NCI-H226 (cell line): ENCODE measurements around the gene C2orf49.

Experiments used
- DNase-seq: peaks from one replicate; pipeline ENCODE4 v3.0.0-alpha.2; 2015

Gene C2orf49

DNA sequence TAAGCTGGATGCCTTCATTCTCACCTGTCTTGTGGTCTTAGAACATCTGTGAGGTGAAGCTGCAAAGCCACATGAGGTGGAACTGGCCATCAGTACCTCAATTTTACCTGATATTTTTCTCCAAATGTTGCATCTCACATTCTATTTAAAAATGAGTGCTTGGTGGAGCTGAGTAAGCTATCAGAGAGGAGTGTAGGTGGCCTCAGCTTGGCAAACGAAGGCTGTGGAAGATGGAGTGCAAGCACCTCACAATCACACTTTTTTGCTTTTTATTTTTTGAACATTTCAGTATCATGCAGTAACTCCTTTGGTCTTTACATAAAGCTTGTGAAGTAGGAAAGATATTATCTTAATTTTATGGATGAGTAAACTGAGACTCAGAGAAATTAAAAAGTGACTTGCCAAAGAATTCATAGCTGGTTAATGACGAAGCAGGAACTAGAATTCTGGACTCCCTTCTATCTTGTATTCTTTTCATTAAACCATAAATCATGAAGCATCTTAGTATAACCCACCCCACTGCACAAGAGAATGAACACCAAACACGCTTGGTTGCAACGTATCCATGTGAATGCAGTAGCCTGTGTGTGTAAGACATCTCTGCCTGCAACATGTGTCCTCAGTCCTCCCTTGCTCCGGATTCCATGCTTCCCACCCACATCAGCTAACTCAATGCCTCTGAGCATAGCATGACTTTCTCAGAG is 27.2 kb downstream of the C2orf49 start:
- no peak for DNase-seq

DNA sequence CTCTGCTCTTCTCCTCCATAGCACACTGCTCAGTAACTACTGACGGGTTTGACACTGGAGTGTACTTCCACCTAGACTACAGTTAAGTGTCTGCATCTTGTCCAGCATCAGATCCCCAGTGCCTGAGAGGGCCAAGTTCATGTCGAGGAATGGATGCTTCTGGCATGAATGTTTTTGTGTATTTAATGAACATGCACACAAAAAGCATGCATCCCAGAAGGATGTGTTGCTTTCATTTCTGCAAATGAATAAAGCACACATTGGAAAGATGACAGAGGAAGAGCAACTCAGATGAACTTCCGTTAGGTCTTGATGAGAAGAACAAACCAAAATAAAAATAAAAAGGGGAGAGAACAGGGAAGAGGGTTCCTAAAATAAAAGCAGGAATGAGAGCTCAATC is 27.9 kb downstream of the C2orf49 start:
- DNase-seq: no peak

- DNase-seq: no peak
Measured at GRCh38 chr2:105368759-105369408, 31.5 kb downstream of the C2orf49 start.

- DNase-seq: no peak
Measured at GRCh38 chr2:105369777-105370690, 32.7 kb downstream of the C2orf49 start.

DNA sequence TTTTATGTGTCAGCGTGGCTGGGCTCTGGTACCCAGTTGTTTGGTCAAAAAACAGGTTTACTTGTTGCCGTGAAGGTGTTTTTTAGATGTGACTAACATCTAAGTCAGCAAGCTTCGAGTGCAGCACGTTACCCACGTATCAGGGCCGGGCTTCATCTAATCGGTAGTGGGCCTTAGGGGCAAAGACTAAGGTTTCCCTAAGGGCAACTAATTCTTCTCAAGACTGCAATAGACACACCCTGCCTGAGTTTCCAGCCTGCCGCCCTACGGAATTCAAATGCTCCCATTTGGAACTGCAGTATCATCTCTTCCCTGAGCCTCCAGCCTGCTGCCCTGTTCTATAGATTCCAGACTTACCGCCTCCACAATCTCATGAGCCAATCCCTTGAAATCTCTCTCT is 33.8 kb downstream of the C2orf49 start:
- no peak for DNase-seq

DNA sequence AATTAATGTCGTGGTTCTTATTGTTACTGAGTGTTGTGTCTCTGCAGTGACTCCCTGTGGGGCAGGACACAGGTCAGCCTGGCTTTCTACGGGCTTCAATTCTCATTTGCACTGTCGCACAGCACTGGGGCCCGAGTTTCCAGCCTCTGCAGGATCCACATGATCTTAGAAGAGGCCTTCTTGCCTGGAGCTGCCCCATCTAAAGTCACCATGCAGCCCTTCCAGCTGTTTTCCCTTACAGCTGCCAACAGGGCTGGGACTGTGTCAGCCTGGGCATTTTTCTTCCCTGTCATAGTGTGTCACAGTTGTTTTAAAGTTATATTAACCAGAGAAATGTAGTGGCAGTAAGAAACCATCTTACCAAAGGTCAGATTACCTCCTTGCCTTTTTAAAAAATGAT is 34.5 kb downstream of the C2orf49 start:
- DNase-seq: no peak

GRCh38 chr2:105373344-105373781 is 36.0 kb downstream of the C2orf49 start:
- DNase-seq: no peak

DNA sequence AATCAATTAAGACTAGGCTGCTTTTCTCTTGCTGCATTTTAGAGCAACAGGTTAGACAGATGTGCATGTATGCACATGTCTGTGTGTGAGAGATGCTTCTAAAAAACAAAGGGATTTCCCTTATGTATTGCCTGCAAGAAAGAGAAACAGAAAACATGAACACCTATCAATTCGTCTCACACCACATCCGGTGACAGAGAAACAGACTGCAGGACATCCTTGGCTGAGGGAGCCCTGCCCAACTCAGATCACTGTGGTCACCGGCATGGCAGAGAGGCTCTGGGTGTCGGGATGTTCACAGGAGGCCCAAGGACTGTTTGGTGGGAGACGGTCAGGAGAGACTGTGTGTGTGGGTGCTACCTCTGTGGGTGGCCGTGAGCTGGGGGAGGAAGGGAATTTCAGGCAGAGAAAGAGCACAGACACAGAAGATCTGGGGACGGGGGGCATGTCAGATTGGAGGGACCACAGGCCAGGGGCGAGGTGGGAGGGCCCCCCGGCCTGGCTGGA is 36.6 kb downstream of the C2orf49 start:
- DNase-seq: no peak

DNA sequence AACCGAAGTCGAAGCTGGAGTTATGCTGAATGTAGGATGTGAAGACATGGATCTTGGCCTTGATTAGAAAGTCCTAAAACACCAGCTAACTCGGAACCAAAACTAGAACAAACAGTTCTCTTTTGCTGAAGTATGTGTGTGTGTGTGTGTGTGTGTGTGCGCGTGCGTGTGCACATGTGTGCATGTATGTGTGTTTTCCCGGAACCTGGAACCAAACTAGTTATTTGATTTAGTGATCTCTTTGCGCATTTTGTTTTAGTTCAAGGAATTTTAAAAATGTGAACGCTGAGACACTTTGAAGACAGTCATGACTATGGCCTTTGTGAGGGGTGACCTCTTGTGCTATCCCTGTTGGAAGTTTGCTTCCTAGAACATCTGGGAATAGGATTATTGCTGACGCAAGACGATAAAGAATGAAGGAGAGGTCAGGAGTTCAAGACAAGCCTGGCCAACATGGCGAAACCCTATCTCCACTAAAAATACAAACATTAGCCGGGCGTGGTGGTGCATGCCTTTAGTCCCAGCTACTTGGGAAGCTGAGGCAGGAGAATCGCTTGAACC is 37.7 kb downstream of the C2orf49 start:
- no peak for DNase-seq

DNA sequence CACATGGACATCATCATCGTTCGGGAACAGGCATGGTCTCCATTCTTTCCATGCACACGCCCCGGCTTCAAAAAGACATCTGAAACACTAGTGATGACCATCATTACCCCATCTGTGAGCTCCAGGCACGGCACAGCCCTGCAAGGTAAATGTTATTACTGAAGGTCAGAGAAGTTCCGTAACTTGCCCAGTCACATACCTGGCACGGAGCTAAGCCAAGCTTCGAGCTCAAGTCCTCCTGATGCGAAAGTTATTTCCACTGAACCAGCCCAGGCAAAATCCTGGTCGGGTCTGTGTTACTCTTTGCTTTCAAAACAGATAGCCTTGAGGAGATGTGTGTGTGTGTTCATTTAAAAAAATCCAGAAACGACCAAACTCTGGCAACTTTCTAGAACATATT is 38.7 kb downstream of the C2orf49 start:
- no peak for DNase-seq

DNA sequence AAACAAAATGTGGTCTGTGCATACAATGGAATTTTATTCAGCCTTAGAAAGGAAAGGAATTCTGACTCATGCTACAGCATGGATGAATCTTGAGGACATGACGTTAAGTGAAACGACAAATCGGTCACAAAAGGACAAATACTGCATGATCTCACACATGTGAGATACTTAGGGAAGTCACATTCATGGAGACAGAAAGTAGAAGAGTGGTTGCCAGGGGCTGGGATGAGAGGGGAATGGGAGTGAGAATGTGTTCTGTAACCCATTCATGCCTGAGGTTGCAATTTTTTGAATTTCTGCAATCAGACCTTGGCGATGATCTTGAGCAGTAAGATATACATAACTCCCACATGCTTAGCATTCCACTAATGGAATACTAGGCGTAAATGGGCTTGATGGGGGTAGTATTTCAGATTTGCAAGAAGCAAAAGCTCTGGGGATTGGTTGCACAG is 39.5 kb downstream of the C2orf49 start:
- DNase-seq: peak; percentile 70

DNA sequence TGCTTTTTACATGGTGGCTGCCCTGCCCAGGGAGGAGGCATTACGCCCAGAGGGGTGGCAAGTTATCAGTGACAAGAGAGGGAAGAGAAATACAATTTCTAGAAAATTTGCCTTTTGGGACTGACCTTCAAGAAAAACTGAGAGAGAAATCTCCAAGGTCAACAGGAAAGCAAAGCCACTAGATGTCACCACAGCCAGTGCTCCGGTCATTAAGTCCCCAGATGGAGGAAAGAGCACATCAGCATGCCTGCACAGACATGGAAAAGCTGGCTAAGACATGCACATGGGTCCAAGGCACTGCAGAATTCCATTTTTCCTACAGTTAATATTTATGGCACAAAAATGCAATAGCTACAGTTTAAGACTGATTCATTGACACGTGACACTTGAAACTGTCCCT is 40.5 kb downstream of the C2orf49 start:
- no peak for DNase-seq

DNA sequence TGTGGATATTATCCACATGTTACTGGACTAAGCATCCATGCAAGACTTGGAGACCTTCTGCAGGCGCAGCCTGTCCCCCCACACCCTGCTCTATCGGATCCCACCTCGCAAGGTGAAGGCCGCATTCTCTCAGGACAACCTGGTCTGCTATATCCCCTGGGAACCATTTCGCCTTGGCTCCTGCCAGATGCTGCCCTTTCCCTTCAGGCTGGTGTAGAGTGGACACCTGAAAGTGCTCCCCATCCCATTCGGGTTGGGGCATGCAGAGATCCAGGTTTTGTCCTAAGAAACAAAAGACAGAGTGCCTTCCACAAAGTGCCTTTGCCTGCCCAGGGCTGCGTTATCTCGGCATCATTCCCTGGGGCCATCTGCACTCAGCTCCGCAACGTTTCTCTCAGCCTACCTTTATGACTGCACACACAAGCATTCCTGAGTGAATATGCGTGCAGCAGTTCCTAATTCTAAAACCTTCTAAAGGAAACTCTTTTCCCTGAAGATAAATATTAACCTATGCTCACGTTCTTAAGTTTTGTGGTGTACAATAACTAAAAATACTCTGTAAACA is 41.0 kb downstream of the C2orf49 start:
- DNase-seq: no peak

- no peak for DNase-seq
Measured at GRCh38 chr2:105378921-105379383, 41.6 kb downstream of the C2orf49 start.

GRCh38 chr2:105379741-105380186 is 42.4 kb downstream of the C2orf49 start:
- DNase-seq: no peak

DNA sequence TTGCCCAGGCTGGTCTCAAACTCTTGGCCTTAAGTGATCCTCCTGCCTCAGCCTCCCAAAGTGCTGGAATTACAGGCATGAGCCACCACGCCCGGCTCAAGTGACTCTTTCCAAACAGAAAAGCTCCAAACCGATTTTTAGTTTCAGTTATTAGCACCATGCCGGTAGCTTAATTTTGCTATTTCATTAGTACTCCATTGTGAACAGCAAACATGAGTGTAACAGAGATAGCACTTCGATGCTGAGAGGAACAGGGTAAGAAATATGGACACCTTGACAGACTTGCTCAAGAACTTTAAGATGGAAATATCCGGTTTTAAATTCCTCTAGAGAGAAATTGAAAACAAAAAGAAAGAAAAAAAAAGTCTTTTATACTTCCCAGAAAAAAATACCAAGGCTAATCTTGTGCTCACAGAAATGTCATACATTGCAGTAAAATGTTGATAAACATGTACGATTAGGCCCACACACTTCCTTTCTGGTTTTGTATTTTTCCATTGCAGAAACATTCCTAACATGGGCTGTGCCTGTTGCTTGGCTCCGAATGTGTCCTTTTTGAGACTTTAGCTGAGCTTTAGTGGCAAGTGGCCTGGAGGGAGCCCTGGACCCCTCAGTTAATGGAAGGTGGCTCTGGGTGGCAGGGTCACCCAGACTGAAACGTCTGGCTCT is 43.2 kb downstream of the C2orf49 start:
- no peak for DNase-seq

- DNase-seq: no peak
Measured at GRCh38 chr2:105381101-105381668, 43.8 kb downstream of the C2orf49 start.

DNA sequence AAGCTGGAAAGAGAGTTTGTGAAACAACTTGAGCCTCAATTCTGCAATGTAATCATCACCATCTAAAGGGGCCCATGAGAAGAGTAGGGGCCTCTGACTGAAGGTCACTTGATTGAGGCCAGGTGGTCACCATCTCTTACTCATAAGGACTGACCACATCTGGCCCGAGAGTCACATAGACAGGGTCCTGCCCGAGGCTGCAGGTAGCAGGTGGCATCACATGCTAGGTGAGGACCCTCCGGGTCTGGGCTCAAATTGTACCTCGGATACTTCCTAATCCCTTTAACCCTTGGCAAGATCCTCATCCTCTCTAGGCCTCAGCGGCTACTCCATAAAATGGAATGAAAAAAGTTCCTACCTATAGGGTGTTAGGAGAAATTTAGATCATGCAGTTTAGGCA is 44.8 kb downstream of the C2orf49 start:
- DNase-seq: no peak

DNA sequence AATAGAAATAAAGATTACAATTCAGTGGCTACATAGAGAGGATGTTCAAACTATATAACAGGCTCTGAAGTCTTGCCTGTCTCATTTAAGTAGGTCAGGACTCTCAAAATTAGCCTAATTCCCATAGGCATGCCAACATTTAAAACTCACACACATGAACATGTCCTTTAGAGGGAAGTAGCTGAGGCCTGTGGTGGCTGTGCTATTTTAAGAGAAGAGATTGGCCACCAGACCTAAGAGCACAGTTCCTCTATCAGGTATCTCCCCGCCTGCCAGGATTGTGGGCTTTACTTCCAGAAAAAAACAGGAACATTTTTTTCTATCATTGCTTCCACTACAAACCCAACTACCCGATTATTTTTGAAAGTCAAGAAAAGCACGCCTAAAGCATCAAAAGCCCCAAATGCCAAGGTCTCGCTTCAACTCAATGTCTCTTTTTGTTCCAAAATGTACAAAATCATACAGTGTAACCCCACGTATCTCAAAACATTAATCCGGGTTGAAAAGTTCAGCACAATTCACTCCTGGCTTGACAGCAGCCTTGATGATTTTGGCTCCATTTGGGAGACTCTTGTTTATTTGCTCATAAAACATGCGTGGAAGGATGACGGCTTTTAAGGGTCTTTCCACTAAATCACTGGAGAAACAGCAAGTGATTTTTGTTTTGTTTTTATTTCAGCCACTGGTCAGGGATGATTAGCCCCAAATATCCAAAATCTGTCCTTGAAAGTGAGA is 46.3 kb downstream of the C2orf49 start:
- DNase-seq: no peak

DNA sequence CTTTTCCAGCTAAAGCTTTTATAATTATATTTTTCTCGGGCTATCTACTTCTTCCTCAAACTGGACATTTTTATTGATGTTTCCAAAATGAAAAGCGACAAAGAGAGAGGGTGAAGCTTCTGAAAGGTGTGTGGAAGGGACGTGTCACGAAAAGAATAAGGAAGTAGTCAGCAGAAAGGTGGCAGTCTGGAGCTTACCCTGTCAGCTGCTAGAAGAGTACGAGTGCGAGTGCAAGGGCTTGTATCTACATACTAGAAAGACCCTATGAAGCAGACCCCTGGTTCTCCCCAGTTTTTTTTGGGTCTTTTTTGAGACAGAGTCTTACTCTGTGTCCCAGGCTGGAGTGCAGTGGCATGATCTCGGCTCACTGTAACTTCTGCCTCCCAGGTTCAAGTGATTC is 46.9 kb downstream of the C2orf49 start:
- no peak for DNase-seq

- no peak for DNase-seq
Measured at GRCh38 chr2:105384861-105385260, 47.5 kb downstream of the C2orf49 start.
